NCI-H345 treated with DMSO at 0.1 percent for 48 hours (cell line): ENCODE results near the gene KCNN2.

ENCODE experiments used
- DNase-seq: peaks from one replicate; lab custom pipeline; 2025; ENCODE audit not compliant: unreplicated experiment; lab: John Stamatoyannopoulos, UW

The KCNN2 gene

DNA sequence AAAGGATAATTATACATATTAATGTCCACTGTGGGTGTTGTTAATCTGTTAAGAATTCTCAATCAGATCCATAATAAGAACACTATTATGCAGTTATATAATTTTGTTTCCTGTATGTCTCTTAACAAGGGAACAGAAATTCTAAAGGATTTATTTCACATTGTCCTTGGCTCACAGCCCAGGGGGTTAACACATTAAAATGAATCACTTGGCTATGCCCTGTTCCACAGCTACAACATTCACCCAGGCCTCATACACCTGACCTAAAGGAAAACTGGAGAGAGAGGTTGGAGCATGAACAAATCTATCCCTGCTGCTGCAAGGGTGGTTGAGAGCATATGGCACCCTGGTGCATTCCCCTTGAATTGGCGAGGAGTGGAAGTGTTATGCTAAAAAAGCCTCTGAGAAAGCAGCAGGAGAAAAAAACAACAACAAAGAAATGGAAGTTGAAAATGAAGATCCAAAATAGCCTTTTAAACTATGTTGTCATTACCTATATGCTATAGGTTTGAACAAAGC is 116.0 kb downstream of the KCNN2 start:
- DNase-seq: no peak

DNA sequence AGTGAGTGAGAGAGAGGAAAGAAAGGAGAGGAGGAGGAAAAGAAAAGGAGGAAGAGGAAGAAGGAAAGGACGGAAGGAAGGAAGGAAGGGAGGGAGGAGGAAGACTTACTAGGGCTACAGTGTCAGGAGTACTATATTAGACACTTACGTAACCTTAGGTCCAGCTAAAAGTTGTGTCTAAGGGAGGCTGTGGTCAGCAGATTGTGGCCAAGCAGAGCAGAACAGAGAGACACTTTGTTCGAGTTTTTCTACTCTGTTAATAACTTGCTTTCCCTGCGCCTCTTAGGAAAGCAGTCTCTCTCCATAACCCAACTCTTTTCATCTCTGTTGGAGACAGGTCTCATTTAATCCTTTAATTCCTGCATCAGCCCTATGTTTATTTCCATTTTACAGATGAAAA is 138.9 kb downstream of the KCNN2 start:
- no peak for DNase-seq

DNA sequence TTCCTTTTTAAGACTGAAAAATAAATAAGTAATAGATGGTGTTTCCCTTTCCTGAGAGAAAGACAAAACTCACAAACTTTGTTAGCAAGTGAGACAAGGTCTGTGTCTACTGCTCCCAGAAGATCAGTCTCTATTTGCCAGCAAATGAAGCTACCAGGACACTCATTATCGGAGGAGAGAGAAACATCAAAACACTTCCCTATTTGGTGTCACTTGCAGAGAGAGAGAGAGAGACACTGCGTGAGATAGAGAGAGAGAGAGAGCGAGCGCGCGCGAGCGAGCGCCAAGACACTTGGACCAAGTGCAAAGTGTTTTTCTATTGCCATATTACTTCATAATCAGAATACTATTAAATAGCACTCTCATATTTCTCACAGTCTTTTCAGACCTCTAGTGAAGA is 142.7 kb downstream of the KCNN2 start:
- no peak for DNase-seq

DNA sequence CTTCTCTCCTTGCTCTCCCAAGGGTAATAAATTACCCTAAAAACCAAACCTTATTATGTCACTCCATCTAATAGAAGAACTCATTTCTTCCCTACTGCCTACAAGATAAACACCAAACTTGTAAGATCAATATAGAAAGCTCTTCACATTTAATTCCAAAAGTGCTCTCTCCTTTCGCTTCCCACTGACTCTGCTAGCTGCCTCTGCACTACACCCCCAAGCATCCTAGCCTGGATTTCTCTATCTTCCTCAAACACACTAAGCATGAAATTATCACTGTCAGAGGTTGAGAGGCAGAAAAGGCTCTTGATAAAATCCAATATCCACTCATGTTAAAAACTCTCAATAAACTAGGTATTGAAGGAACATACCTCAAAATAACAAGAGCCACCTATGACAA is 162.4 kb downstream of the KCNN2 start:
- no peak for DNase-seq

DNA sequence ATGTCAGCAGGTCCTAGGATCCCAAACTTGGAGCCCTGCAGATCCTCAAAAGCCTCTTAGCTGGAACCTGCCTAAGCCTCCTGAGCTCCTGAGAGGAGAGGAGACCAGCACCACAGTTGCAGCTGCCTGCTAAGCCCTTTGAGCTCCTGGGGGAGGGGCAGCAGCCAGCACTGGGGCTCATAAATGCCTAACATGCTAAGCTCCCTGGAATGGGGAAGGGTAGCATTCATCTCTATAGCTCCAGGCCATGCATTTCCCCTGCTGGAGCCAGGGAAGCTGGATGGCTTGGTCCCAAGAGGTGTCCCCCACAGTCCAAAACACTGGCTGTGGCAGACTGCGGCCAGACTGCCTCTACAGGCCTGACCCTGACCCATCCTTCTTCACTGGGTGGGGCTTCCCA is 182.7 kb downstream of the KCNN2 start:
- DNase-seq: no peak
